Chondrocyte (in vitro differentiated cells): Measurements from ENCODE around the gene PSORS1C1. TPM values are rescaled to one million over a fixed set of nuclear protein-coding genes. Genes with fewer than 3 reads are reported as not detected.
"Not testable (repeated sequence)": the region's sequence is repeated elsewhere in the genome, so short reads cannot be mapped to it uniquely, and the experiment has no call there.

Source experiments
- DNase-seq: peaks from one replicate; pipeline ENCODE4 v3.0.0; 2021; ENCODE audit warnings: mixed read lengths, low spot score
- H3K27ac Mint-ChIP-seq: one replicate; pipeline ENCODE4 v1.8.0; 2021; ENCODE audit warnings: mild to moderate bottlenecking, moderate library complexity, mixed read lengths; ENCODE audit not compliant: unreplicated experiment
- H3K27me3 Mint-ChIP-seq: 2 replicates; pipeline ENCODE4 v1.8.0; 2021; ENCODE audit warnings: low read depth, mixed read lengths
- H3K36me3 Mint-ChIP-seq: 2 replicates; pipeline ENCODE4 v1.8.0; 2021; ENCODE audit warnings: low read depth, mixed read lengths
- H3K4me1 Mint-ChIP-seq: 2 replicates; pipeline ENCODE4 v1.8.0; 2021; ENCODE audit warnings: low read depth, mild to moderate bottlenecking, mixed read lengths
- H3K4me3 Mint-ChIP-seq: one replicate; pipeline ENCODE4 v1.8.0; 2021; ENCODE audit warnings: mild to moderate bottlenecking, moderate library complexity, mixed read lengths; ENCODE audit not compliant: unreplicated experiment
- H3K9me3 Mint-ChIP-seq: 2 replicates; pipeline ENCODE4 v1.8.0; 2021; ENCODE audit warnings: low read depth, mixed read lengths
- total RNA-seq: library from RNA; stranded (reverse); gene quantifications from 3 replicates; pipeline ENCODE4 v1.2.1, GENCODE V29; 2021
- TF ChIP-seq, protein P1 (sequence below): fragments of 200-600 bp; sonication (generic); IDR thresholded peaks from 2 replicates; pipeline ENCODE4 v1.5.0; 2021; ENCODE audit warnings: antibody characterized with exemption, mild to moderate bottlenecking, moderate library complexity

PSORS1C1 gene
- total RNA-seq, 1 donor from 2014 or later: 5.5 TPM

DNA sequence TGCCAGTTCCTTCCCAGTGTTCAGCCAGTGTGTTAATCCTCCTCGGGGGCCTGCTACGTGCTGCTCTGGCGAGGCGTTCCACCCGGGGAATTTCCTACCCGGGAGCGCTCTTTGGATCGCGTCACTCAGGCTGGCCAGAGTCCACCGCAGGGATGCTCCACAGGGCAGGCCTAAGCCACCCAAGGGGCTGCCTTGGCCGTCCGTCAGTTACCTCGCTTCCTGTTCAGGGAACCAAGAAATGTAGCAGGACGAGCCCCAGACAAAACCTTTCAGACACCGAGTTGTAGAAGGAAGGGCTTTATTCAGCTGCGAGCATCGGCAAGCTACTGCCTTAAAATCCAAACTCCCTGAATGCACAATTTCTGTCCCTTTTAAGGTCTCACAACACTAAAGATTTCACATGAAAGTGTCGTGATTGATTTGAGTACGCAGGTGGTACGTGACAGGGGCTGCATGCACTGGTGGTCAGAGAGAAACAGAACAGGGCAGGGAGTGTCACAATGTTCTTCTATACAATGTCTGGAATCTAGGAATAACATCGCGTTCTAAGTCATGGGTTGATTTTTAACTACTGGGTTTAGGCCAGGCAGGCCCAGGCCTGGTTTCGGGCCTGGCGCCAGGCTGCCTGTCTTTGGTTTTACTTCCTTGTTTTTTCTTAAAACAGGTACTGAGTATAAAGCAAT, 71.6 kb downstream of the PSORS1C1 start:
- Mint-ChIP-seq H3K9me3 (no peaks in the 10 kb centered on the region), H3K27me3 (no peaks in the 10 kb centered on the region)

DNA sequence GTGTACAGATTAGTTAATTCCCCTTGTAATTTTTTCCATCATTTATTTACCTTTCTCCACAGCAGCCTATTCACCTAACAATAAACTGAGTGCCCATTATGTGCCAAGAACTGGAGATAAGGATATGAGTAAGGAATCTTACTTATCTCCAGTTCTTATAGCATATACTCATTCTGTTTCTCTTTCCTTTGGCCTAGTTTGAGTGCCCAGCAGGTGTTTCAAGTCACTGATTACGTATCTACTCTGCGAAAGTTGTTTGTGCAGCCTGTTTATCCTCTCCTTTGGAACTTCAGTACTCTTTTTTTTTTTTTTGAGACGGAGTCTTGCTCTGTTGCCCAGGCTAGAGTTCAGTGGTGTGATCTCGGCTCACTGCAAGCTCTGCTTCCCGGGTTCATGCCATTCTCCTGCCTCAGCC, 73.2 kb downstream of the PSORS1C1 start:
- Mint-ChIP-seq H3K4me1 (no peaks in the 10 kb centered on the region), H3K27ac (no peak overlapping the region), H3K4me3 (no peak overlapping the region), H3K36me3 (no peaks in the 10 kb centered on the region), H3K27me3 (no peaks in the 10 kb centered on the region), H3K9me3 (no peaks in the 10 kb centered on the region)
- DNase-seq: no peak
- TF ChIP-seq, protein P1, sequence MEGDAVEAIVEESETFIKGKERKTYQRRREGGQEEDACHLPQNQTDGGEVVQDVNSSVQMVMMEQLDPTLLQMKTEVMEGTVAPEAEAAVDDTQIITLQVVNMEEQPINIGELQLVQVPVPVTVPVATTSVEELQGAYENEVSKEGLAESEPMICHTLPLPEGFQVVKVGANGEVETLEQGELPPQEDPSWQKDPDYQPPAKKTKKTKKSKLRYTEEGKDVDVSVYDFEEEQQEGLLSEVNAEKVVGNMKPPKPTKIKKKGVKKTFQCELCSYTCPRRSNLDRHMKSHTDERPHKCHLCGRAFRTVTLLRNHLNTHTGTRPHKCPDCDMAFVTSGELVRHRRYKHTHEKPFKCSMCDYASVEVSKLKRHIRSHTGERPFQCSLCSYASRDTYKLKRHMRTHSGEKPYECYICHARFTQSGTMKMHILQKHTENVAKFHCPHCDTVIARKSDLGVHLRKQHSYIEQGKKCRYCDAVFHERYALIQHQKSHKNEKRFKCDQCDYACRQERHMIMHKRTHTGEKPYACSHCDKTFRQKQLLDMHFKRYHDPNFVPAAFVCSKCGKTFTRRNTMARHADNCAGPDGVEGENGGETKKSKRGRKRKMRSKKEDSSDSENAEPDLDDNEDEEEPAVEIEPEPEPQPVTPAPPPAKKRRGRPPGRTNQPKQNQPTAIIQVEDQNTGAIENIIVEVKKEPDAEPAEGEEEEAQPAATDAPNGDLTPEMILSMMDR: no peak

More for the DNA sequence above, 71.6 kb downstream of the PSORS1C1 start:
- H3K27ac Mint-ChIP-seq: peak overlapping the region; percentile 93
- TF ChIP-seq, protein P1: no peak
- DNase-seq: no peak
- no peaks in the 10 kb centered on the region for H3K4me1 Mint-ChIP-seq
- peak overlapping the region; percentile 68 for H3K4me3 Mint-ChIP-seq
- H3K36me3 Mint-ChIP-seq: no peaks in the 10 kb centered on the region

DNA sequence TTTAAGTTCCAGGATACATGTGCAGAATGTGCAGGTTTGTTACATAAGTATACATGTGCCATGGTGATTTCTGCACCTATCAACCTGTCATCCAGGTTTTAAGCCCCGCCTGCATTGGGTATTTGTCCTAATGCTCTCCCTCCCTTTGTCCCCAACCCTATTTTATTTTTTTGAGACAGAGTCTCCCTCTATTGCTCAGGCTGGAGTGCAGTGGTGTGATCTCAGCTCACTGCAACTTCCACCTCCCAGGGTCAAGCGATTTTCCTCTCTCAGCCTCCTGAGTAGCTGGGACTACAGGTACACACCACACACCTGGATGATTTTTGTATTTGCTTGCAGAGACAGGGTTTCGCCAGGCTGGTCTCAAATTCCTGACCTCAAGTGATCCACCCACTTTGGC, 74.6 kb downstream of the PSORS1C1 start:
- H3K4me3 Mint-ChIP-seq, H3K36me3 Mint-ChIP-seq, H3K4me1 Mint-ChIP-seq, H3K27me3 Mint-ChIP-seq, H3K9me3 Mint-ChIP-seq, DNase-seq, H3K27ac Mint-ChIP-seq: not testable (repeated sequence)

Other genes starting within 250 kb of the PSORS1C1 start
- gene DDR1, start 230.3 kb upstream of the PSORS1C1 start, total RNA-seq: 112 to 157 TPM (median 117 TPM) in 3 replicates
- 39.5 to 54.6 TPM (median 40.1 TPM) in 3 replicates for gene GTF2H4, start 206.6 kb upstream of the PSORS1C1 start, total RNA-seq
- gene VARS2, start 200.6 kb upstream of the PSORS1C1 start, total RNA-seq: 33.1 to 48.0 TPM (median 33.8 TPM) in 3 replicates
- not detected in 3 replicates for gene SFTA2, start 182.6 kb upstream of the PSORS1C1 start, total RNA-seq
- 0.07 TPM in 1 of 3 replicates, not detected in the others for gene MUCL3, start 173.8 kb upstream of the PSORS1C1 start, total RNA-seq
- gene MUC21, start 131.1 kb upstream of the PSORS1C1 start, total RNA-seq: not detected in 3 replicates
- not detected in 3 replicates for gene MUC22, start 104.3 kb upstream of the PSORS1C1 start, total RNA-seq
- gene C6orf15, start 2.2 kb upstream of the PSORS1C1 start, total RNA-seq: 0.37 TPM in 1 of 3 replicates, not detected in the others
- gene CDSN, start 5.6 kb downstream of the PSORS1C1 start, total RNA-seq: 0.12 TPM in 1 of 3 replicates, not detected in the others
- gene PSORS1C2, start 24.3 kb downstream of the PSORS1C1 start, total RNA-seq: not detected in 3 replicates
- 11.2 to 18.3 TPM (median 13.4 TPM) in 3 replicates for gene CCHCR1, start 43.0 kb downstream of the PSORS1C1 start, total RNA-seq
- gene TCF19, start 43.8 kb downstream of the PSORS1C1 start, total RNA-seq: 7.4 to 22.4 TPM (median 7.9 TPM) in 3 replicates
- 1.2 to 1.6 TPM in 2 of 3 replicates, not detected in the other for gene POU5F1, start 55.9 kb downstream of the PSORS1C1 start, total RNA-seq
- 176 to 187 TPM (median 182 TPM) in 3 replicates for gene HLA-C, start 157.3 kb downstream of the PSORS1C1 start, total RNA-seq
- 149 to 216 TPM (median 206 TPM) in 3 replicates for gene HLA-B, start 242.4 kb downstream of the PSORS1C1 start, total RNA-seq